NCI-H510A (cell line): ENCODE data around the gene PRR23E.

Experiments
- DNase-seq: peaks from one replicate; lab custom pipeline; 2025; lab: John Stamatoyannopoulos, UW

The PRR23E gene

DNA sequence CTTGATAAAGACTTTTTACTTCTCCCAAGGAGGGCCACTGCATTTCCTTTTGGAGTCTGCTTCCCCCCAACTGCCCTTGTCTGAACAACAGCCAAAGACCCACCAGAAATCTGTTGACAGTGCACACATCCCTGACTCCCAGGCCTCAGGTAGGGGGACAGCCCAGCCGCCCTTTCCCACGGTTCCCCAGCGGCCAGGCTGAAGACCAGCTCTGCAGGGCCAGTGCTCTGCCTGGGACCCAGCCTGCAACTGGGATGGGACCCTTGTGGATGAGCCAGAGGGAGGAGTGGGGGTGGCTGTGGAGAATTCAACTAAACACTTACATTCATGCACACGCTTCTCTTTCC, 8.1 kb upstream of the PRR23E start:
- no peak for DNase-seq

DNA sequence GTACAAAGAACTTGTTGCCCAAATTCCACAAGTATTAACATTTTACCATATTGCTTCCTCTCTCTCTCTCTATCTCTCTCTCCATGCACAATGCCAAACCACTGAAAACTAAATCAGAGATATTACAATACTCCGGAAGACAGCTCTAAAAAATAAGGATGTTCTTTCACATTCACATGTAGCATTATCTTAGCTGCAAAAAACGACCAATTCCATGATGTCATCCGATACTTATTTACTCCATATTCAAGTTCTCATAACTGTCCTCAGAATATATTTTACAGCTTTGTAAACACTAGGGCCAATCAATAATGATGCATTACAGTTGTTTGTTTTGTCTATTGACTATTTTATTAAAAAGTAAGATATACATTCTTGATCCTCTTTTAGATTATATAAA, 7.7 kb upstream of the PRR23E start:
- DNase-seq: no peak

DNA sequence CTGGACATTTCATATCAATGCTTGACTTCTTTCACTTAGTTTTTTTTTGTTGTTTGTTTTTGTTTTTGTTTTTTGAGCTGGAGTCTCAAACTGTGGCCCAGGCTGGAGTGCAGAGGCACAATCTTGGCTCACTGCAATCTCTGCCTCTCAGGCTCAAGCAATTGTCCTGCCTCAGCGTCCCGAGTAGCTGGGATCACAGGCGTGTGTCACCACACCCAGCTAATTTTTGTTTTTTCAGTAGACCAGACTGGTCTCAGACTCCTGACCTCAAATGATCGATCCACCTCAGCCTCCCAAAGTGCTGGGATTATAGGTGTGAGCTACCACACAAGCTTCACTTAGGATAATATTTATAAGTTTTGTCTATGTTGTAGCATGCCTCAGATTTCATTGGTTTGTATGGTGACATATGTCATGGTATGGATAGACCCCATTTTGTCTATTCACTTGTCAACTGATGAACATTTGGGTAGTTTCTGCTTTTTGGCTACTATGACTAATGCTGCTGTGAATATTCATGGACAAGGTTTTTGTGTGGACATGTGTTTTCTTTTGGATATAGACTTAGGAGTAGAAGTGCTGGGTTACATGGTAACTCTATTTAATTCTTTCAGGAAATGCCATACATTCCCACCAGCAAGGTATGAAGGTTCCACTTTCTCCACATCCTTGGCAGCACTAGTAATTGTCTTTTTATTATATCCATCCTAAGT, 6.8 kb upstream of the PRR23E start:
- no peak for DNase-seq

DNA sequence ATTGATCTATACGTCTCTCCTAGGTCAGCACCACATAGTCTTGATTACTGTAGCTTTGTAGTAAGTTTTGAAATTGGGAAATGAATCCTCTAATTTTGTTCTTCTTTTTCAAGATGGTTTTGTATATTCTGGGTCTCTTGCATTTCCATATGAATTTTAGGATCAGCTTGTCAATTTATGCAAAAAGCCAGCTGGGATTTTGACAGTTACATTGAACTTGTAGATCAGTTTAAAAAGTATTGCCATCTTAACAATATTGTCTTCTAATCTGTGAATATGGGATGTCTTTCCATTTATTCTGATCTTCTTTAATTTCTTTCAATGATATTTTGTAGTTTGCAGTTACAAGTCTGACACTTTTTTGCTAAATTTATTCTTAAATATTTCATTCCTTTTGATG, 5.6 kb upstream of the PRR23E start:
- DNase-seq: no peak

DNA sequence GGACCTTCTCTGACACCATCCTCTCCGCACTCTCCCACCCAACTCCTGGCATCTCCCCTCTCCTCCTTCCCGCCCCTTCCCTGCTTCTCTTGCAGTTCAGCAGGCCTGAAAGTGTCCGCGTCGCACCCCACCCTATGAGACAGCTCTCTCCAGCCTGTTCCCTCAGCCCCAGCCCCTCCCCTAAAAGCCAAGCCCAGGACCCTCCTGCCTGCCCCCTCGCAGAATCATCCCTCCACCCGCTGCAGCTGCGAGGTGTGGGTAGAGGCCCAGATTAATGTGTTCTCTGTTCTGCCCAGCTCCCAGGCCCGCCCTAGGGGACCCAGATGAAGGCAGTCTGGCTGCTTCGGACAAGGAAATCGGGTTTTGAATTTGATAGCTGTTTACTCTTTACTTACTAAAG, 410 bp downstream of the PRR23E start:
- no peak for DNase-seq

DNA sequence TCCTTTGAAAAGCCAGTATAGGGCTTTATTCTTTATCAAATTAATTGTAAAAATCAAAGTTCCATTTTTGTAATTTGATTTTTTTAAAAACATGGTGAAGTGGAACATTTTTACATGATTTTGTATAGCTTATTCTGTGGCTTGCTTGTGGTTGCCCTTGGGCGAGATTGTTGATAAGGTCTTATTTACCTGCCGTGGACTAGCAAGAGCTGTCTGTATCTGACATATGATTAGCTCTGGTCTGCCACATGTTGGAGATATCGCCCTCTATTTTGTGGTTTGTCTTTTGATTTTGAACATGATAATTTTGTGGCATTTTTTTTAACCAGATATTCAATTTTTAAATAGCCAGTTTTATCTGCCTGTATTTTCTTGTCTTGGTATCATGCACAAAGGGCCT, 844 bp downstream of the PRR23E start:
- DNase-seq: no peak

DNA sequence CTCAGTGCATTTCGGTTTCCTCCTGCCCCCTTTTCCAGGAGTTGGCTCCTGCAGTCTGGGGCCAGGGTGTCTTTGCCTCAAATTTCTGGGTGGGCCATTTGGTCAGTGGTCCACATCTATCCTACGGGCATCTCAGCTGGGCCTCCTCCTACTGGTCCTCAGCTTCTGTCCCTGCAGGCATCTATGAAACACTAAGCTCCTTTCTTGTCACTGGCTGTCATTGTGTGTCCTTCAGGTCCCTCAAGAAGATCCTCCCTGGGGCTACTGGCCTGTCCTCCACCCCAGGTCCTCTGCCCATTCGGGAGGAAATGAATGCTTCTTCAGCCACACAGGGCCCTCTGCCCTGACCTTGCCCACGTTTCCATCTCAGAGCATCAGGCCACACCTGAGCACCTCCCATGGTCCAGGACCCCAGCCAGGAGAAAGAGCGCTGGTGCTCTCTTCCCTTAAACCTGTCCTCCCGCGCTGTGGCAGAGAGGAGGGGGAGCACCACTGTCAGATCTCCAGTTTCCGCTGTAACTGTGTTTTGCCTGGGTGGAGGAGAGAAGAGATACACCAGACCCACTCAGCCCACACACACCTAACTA, 1.8 kb downstream of the PRR23E start:
- no peak for DNase-seq

DNA sequence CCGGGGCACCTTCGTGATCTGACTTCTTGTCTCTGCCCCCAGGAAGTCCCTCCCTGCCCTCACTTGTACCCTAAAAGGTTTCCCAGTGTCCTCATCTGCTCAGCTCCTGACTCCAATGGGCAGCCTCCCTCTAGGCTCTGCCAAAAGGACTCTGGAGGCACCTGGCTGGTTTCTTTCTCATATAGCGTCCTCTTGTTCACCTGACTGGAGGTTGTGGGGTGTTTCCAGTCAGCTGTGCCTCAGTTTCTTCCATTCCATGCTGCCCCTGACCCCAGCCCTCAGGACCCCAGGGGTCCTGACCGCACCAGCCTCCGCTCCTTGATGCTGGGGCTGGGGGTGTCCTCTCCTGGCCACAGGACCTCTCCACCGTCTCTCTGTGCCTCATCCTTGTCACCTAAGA, 2.5 kb downstream of the PRR23E start:
- DNase-seq: no peak

DNA sequence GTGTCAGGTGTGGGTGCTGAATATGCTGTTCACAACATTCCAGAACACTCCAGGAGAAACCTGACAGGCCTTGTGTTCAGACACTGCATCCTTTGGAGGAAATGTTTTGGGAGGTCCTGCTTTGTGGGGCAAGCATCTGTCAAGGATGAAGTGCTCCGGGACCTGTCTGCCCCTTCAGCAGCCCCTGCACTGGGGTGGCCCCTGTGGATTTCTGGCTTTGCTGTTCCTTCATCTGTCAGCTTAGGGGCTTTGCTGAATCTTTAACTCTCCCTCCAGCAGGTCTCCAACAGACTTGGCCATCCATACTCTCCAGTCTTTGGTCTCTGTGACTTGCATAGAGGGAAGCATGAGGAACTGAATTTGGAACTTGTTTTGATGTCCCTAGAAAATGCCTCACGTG, 3.1 kb downstream of the PRR23E start:
- no peak for DNase-seq

DNA sequence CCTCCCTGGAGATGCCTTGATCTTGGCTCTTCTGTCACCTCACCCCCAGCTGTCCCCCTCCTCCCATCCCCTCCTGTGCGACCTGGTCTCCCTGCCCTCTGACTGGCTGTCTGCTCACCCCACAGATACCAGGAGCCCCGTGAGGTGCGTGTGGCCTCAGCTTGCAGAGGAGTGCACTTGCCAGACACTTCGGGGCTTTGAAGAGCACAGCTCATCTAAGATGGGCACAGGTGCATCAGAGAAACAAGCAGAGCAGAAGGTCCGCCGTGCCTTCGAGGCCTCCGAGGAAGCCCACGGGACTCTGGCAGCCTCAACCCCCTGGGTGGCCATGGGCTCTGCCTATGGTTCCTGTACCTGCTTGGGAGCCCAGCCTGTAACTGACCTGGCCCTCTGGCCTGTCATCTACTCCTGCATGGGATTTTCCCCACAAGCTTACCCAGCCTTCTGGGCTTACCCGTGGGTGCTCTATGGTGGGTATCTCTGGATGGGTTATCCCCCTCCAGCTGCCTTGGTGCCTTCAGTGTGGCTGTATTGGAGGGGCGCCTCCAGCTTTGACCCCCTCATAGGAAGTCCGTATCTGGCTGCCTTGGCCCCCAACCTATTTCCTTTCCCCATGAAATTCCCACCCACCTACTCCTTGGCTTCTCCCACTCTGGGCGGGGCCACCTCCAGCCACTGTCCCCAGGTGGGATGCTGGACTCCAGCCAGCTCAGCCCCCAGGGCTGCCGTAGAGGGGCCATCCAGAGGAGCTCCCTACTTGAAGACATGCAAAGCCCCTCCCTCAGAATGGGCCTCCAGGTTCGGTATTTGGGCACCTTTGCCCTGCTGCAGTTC, 3.8 kb downstream of the PRR23E start:
- DNase-seq: no peak

DNA sequence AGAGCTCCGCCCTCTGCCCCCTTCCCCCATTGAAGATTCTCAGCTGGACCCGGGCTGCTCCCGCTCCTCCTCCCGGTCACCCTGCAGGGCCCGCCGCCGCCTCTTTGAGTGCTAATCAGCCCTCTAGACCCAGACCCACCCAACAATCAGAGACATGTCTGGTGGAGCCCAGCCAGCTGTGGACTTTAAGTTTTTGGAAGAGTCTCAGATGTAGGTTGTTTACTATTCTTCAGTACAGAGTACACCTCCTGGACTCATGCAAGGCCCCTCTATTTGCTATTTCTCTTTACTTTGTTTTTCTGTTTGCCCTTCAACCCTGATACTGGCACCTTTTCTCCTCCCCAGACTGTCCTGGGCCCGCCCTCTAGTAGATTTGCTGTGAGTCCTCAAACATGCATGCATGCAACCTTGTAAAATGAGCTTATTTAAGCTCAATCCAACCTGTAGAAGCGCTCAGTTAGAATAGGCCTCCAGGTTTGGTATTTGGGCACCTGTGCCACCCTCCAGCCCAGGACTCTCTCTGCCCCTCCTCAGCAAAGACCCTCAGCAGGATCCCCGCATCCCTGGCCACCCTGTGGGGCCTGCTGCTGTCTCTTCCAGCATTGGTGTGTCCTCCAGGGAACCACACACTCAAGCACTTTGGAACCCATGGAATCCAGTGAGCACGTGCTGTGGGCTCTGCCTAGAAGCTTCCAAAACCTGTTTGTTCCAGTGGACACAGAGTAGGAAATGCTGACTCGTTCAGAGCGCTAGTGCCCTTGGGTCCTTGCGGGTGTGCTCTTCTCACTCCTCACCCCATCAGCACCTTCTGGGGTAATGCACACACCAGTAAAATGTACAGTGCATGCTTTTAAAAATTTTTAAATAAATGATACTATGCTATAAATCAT, 4.6 kb downstream of the PRR23E start:
- no peak for DNase-seq

DNA sequence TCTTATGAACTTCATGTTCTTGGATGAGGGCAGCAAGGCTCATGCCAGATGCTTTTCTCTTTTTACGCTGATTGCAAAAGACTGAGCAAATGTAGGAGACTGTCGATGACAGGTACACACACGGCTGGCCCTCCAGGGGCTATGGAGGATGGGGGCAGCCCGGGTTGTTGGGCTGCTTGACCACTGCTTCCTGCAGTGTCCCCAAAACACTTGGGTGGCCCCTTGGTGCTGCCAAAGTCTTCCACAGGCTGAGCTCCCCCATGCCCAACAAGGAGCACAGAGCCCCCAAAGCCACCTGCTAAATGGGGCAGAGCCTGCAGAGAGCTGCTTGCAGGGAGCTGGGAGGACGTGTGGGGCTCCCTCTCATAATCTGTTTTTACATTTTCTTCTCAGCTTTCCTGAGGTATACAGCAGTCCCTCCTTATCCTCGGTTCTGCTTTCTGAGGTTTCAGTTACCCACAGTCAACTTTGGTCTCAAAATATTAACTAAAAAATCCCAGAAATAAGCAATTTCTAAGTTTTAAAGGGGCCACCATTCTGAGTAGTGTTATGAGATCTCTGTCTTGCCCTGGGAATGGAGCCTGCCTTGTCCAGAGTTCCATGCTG, 7.3 kb downstream of the PRR23E start:
- DNase-seq: no peak

DNA sequence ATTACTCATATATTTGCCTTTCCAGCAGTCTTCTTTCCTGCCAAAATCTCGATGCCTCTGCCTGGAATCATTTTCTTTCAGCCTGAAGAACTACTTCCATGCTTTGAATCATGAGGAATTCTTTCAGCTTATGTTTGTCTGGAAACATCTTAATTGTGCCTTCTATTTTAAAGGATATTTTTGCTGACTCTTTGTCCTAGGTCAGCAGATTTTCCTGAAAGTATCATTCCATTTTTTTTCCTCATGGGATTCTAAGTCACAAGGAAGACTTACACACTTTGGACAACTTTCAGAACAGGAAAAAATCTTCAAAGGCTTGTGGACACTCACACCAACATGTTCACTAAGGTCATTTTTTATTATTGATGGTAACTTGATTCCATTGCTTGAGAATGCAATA, 10.1 kb downstream of the PRR23E start:
- DNase-seq: no peak

DNA sequence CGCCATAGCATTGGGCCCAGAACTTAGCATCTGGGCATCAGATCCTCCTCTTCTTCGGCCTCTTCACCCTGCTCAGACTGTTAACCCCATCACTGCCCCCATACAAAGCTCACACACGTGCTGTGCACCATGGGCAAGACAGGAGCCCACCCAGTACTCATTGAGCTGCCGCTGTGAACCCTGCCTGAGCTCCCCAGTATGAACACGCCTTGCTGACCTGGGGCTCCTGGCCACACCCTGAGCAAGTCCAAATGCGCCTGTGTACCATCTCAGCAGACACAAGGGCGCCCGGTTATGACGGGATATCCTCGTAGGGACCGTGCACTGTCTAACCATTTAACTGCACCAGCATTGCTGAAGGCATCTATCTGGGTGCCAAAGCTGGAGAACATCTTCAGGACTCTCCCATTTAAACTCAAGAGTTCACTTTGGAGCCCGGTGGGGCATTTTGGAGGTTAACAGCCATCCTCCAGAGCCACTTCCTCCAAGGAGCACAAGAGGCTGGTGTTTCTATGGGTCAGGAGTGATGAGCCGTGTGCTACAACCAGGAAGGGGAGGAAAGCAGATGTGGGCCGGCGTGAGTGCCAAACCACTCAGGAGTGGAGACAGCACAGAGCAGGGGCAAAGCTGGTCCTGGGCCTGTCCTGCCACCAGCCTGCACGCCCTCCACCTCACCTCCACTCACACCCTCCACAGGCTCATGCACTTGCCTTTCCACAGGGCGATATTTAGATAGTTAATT, 12.1 kb downstream of the PRR23E start:
- no peak for DNase-seq

DNA sequence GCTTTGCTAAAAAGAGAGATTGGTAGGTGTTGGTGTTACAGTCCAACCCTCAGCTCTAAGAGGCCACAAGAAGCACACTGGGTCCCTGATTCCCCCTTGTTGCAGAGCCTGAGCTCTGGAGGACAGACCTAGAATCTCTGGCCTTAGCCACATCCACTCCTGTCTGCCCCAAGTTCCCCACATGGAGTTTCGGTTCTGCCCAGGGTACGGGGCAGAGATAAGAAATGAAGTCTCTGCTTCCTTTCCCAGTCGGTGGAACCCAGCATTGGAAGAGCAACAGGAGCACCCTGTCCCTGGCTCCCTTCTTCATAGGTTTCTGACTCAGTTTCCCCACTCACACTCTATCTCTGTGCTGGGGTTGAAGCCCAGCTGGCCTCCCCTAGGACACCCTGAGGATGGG, 13.2 kb downstream of the PRR23E start:
- no peak for DNase-seq

DNA sequence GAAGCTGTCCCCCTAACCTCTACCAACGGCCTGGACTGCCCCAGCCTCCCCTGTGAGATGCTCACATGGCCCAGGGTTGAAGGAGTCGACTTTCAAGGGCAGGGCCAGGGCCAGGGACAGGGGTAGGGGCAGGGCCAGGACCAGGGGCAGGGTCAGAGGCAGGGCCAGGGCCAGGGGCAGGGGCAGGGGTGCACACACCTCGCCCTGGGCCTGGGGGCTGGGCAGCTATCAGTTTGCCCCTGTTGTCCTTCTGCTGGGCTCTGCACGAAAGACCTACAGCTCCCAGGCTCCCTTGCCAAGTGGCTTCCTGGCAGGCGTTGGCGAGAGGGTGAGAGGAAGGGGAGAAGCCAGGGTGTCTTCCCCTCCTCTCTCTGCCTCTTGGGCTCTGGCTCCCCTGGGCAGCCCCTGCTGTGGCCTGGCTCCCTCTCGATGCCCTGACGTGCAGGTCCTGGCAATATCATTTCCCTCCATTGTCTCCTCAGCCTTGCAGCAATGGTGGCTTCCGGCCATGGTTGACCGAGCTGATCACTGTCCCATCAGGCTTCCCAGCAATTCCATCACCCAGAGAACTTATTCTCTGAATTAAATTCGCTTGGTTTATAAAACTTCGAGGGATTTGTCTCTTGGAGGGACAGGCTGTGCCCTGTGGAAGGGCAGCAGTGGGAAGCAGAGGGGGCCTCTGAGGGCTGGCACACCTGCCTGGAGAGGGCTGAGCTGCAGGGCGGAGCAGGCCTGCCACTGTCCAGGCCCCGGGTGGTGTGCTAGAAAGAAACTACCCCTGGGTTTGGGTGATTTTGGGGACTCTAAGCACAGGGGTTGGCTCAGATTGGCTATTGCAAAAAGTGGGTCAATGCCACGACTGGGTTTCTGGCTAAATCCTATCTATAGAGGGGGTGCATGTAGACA, 13.9 kb downstream of the PRR23E start:
- no peak for DNase-seq

DNA sequence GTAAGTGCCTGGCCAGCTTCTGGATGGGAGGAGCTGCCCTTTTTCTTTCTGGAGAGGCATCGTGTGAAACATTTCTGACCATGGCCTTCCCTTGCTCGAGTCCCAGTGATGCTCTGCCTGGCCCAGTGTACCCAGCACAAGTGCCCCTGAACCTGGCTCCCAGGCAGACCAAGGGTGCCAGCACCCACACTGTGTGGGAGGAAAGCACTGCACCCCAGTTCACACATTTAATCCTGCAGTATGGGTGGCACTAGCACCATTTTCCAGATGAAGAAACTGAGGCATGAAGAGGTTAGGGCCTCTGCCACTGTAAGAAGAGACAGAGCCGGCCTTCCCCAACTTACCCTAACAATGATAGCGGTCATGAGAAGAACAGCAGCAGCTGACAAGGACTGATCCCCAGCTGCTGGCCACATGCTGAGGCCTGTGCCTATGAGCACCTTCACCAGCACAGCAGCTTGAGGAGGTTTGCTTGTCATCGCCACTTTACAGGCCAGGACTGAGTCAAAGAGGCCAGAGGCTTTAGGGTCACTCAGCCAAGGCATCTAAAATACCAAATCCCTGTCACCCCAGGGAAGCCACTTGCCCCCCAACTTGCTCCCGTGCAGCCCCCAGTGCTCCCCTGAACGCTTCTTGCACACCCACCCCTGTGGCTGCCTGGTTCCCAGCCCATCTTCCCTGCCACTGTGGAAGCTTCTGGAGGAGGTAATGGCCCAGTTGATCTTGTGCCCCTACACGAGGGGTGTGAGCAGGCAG, 15.0 kb downstream of the PRR23E start:
- no peak for DNase-seq

DNA sequence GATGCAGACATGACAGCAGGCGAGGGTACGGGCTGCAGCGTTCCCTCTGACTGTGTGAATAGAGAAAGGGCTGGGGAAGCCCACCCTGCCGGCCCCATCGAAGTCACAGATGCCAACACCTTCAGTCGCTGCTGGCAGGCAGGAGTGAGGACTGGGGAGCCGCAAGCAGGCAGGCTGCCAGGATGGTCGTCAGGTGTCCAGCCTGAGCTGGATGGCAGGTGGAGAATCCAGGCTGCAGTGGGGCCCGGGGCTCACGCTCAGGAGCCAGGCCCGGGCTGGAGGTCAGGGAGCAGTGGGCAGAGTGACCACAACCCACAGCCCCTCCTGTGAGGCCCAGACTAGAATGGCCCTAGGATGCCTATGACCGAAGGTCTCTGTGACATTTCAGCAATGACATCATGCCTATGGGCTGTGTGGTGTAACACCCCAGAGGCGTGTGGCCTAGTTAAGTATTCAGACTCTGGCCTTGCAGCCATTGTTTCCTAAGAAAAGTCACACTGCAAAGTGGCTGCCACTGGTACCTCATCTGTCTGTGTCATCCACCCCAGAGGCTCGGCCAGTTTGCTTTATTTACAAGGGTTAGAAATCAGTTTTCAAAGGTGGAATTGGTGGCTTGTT, 15.7 kb downstream of the PRR23E start:
- DNase-seq: no peak
